Thyroid gland (tissue), 4 donors: Measurements from ENCODE around the gene GPR63. TPM values are rescaled to one million over a fixed set of nuclear protein-coding genes. Genes with fewer than 3 reads are reported as not detected.

Experiments used
- DNase-seq, 2 donors: peaks; one replicate each; pipeline ENCODE4 v3.0.0-alpha.2; 2019
- H3K27ac ChIP-seq, 3 donors: fragments of 200-600 bp; sonication (generic); 1 replicate in 2 of 3; 2 replicates in 1 of 3; pipeline ENCODE4 v1.5.1; 2016 to 2019; ENCODE audit warnings: mild to moderate bottlenecking in 1 of 3, moderate library complexity in 1 of 3
- H3K27me3 ChIP-seq: fragments of 200-600 bp; sonication (generic); one replicate; pipeline ENCODE4 v1.5.1; 2019
- H3K36me3 ChIP-seq, 2 donors: fragments of 200-600 bp; sonication (generic); one replicate each; pipeline ENCODE4 v1.5.1; 2016 to 2019
- H3K4me1 ChIP-seq, 2 donors: fragments of 200-600 bp; sonication (generic); one replicate each; pipeline ENCODE4 v1.5.1; 2017 to 2019
- H3K4me3 ChIP-seq, 3 donors: fragments of 200-600 bp; sonication (generic); replicated peaks in 1 of 3; 1 replicate in 2 of 3; 2 replicates in 1 of 3; pipeline ENCODE4 v1.5.1; 2016; ENCODE audit warnings: mild to moderate bottlenecking in 1 of 3
- H3K9me3 ChIP-seq: fragments of 200-600 bp; sonication (generic); one replicate; pipeline ENCODE4 v1.5.1; 2017
- POLR2A ChIP-seq, 2 donors: fragments of 450-650 bp; IDR thresholded peaks; one replicate each; pipeline ENCODE4 v1.6.1; 2017; ENCODE audit warnings: antibody characterized with exemption in 2 of 2, mild to moderate bottlenecking in 2 of 2, moderate library complexity in 1 of 2
- WGBS, 2 donors: methylation state at CpG; one replicate each; pipeline ENCODE4 v1.1.5; 2017; 5-methylcytosine and 5-hydroxymethylcytosine counted together
- intact Hi-C: fragments of 100-400 bp; cut with DNase I; formaldehyde crosslinking; loops from one replicate; pipeline ENCODE4 v1.15.1; 2023
- total RNA-seq, 4 donors: library from RNA; depleted of rRNA; stranded (reverse); fragments of >200 nt; gene quantifications; one replicate each; pipeline ENCODE4 v1.2.3, GENCODE V29; 2016
- TF ChIP-seq, protein P1 (sequence below), 6 experiments: fragments of 200-600 bp in 3 of 6; fragments of 450-650 bp in 3 of 6; sonication (generic) in 3 of 6; IDR thresholded peaks; one replicate each; pipeline ENCODE4 v1.5.1; 2016 to 2019; ENCODE audit warnings: antibody characterized with exemption in 6 of 6, mild to moderate bottlenecking in 2 of 6, inconsistent platforms in 1 of 6, moderate library complexity in 1 of 6

The GPR63 gene
- total RNA-seq, 4 donors from 2014 or later = 0.88 to 2.3 (median 1.3) TPM

DNA sequence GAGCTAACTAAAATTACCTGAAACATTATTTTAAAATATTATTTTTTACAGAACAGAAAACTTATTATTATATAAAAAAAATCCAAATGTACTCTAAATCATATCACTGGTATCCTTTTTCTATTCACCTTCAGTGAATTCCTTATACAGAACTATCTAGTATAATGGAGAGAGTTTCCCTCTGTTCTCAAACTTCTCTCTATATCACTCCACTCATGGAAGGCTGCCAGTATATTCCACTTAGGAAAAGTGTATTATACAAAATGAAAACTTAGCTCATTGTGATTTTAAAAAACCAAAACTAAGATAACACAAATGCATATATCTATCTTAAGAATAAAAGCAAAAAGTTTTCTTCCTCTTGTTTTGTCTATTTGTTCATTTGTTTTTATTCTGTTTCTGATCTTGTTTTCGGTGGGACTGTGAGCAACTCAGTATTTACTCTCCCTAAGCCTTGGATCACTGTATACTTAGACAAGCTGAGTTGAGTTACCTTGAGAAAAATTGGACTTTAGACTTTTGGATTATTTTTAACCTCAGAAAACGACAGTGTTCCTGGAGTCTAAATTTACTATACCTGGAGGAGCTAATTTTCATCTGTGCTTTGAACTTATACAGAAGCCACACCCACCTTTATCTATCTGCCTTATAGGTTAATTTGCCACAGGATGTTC lies 61.4 kb downstream of the GPR63 start:
- Histone ChIP-seq H3K4me3 (no peak overlapping the region), H3K36me3 (no peaks in the 10 kb centered on the region), H3K9me3 (no peaks in the 10 kb centered on the region), H3K27ac (no peak overlapping the region), H3K27me3 (no peaks in the 10 kb centered on the region), H3K4me1 (no peaks in the 10 kb centered on the region)
- no peak for DNase-seq
- TF ChIP-seq, protein P1, sequence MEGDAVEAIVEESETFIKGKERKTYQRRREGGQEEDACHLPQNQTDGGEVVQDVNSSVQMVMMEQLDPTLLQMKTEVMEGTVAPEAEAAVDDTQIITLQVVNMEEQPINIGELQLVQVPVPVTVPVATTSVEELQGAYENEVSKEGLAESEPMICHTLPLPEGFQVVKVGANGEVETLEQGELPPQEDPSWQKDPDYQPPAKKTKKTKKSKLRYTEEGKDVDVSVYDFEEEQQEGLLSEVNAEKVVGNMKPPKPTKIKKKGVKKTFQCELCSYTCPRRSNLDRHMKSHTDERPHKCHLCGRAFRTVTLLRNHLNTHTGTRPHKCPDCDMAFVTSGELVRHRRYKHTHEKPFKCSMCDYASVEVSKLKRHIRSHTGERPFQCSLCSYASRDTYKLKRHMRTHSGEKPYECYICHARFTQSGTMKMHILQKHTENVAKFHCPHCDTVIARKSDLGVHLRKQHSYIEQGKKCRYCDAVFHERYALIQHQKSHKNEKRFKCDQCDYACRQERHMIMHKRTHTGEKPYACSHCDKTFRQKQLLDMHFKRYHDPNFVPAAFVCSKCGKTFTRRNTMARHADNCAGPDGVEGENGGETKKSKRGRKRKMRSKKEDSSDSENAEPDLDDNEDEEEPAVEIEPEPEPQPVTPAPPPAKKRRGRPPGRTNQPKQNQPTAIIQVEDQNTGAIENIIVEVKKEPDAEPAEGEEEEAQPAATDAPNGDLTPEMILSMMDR (IDR thresholded peaks at IDR 0.05) = no peak
- no peak for TF ChIP-seq POLR2A (IDR thresholded peaks at IDR 0.05)
- intact Hi-C loops = no loop called here
- 49 to 61% methylated on average over 2 of the region's 2 CpGs for WGBS, 2 donors

- intact Hi-C loops = no loop called here
- Histone ChIP-seq H3K9me3 (no peaks in the 10 kb centered on the region), H3K36me3 (no peaks in the 10 kb centered on the region), H3K27ac (no peak overlapping the region), H3K27me3 (no peaks in the 10 kb centered on the region), H3K4me1 (no peaks in the 10 kb centered on the region), H3K4me3 (no peak overlapping the region)
- DNase-seq = no peak
- TF ChIP-seq POLR2A (IDR thresholded peaks at IDR 0.05) = no peak
Measured at GRCh38 chr6:96766769-96767168, 70.5 kb downstream of the GPR63 start.

- DNase-seq = no peak
- TF ChIP-seq, protein P1 (IDR thresholded peaks at IDR 0.05) = no peak
- TF ChIP-seq POLR2A (IDR thresholded peaks at IDR 0.05) = no peak
- 77 to 81% methylated on average over 4 to 5 of the region's 6 CpGs for WGBS, 2 donors
- no peaks in the 10 kb centered on the region for H3K36me3 ChIP-seq
- no peaks in the 10 kb centered on the region for H3K27me3 ChIP-seq
- no peaks in the 10 kb centered on the region for H3K9me3 ChIP-seq
- no peak overlapping the region for H3K27ac ChIP-seq
- intact Hi-C loops = no loop called here
- H3K4me1 ChIP-seq = no peaks in the 10 kb centered on the region
- H3K4me3 ChIP-seq = no peak overlapping the region
Measured at GRCh38 chr6:96762599-96762998, 74.7 kb downstream of the GPR63 start.

DNA sequence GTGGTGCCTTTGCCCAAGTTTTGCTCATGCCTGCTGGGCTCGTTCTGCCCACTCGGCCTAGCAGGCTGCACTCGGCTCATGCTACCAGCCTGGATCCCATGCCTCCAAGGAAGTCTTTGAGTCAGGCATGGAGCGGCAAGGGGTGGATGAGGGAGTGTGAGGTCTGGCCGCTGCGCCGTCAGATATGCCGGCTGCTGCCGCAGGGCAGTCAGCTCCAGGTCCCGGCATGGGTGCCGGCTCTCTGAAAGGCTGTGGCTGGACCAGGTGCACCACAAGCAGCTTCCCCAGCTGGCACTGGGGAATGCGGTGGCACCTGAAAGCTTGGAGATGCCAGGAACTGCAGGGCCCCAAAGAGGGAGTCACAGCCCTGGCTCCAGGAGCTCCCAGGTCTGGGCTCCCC lies 75.5 kb downstream of the GPR63 start:
- Histone ChIP-seq H3K27me3 (no peaks in the 10 kb centered on the region), H3K36me3 (no peaks in the 10 kb centered on the region), H3K9me3 (no peaks in the 10 kb centered on the region), H3K4me3 (no peak overlapping the region), H3K4me1 (no peaks in the 10 kb centered on the region), H3K27ac (no peak overlapping the region)
- intact Hi-C loops = no loop called here
- 88 to 92% methylated on average over 11 to 12 of the region's 12 CpGs for WGBS, 2 donors
- TF ChIP-seq, protein P1 (IDR thresholded peaks at IDR 0.05) = no peak
- TF ChIP-seq POLR2A (IDR thresholded peaks at IDR 0.05) = no peak
- DNase-seq = no peak

GRCh38 chr6:96760153-96760687 lies 77.1 kb downstream of the GPR63 start:
- Histone ChIP-seq H3K9me3 (no peaks in the 10 kb centered on the region), H3K36me3 (no peaks in the 10 kb centered on the region), H3K27me3 (no peaks in the 10 kb centered on the region), H3K4me3 (no peak overlapping the region), H3K4me1 (no peaks in the 10 kb centered on the region), H3K27ac (no peak overlapping the region)
- no peak for DNase-seq
- intact Hi-C loops = no loop called here
- TF ChIP-seq POLR2A (IDR thresholded peaks at IDR 0.05) = no peak
- TF ChIP-seq, protein P1 (IDR thresholded peaks at IDR 0.05) = no peak
- WGBS, 2 donors = 76 to 82% methylated on average over 4 of the region's 4 CpGs
